Ramos (cell line): ENCODE data around the gene RAPGEF2.

ENCODE experiments used
- in situ Hi-C: fragments of 300-500 bp; cut with MboI; formaldehyde crosslinking; loops from one replicate; pipeline ENCODE4 v1.14.3; 2022; ENCODE audit warnings: low sequenced_read_pairs; ENCODE audit not compliant: unreplicated experiment

Gene RAPGEF2

GRCh38 chr4:159382856-159383561 is 280.1 kb downstream of the RAPGEF2 start:
- in situ Hi-C loops = no loop called here

DNA sequence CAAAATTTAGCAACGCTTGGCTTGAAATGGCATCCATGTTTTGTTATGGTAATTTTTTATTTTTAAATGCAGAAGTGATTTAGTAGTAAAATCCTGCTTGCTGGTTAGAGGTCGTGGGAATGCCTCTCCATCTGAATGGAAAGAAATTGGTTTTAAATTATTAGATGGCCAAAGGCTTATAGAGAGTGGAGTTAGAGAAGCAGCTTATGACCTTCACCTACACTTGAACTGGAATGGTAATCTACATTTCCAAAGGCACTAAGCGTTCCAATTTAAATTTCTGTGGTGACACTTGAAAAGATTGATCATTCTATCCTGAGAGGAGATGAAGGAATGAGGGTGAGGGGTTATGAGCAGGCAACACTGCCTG is 280.7 kb downstream of the RAPGEF2 start:
- in situ Hi-C loops = no loop called here

DNA sequence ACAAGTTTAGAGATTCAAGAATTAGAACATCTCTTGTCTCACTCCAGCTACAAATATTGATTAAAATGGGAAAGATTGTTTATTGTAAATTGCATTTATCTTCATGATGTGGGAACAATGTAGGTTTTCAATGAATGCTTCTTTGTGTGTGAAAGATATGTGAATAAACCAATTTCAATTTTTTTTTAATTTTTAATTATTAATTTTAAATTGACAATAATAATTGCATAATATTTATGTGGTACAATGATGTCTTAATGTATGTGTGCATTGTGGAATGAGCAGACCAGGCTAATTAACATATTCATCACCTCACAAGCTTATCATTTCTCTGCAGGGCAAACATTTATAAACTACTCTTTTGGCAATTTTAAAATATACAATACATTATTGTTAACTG is 281.1 kb downstream of the RAPGEF2 start:
- in situ Hi-C loops = no loop called here

GRCh38 chr4:159384632-159385031 is 281.8 kb downstream of the RAPGEF2 start:
- in situ Hi-C loops = no loop called here

- in situ Hi-C loops = no loop called here
Measured at GRCh38 chr4:159386620-159387019, 283.7 kb downstream of the RAPGEF2 start.

GRCh38 chr4:159389756-159390155 is 286.9 kb downstream of the RAPGEF2 start:
- in situ Hi-C loops = no loop called here

DNA sequence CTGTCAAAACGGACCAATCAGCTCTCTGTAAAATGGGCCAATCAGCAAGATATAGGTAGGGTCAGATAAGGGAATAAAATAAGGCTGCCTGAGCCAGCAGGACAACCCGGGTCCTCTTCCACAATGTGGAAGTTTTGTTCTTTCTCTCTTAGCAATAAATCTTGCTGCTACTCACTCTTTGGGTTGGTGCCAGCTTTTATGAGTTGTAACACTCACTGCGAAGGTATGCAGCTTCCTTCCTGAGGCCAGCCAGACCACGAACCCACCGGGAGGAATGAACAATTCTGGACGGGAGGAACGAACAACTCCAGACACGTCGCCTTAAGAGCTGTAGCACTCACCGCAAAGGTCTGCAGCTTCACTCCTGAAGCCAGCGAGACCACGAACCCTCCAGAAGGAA is 287.8 kb downstream of the RAPGEF2 start:
- in situ Hi-C loops = no loop called here

- in situ Hi-C loops = no loop called here
Measured at GRCh38 chr4:159395693-159396092, 292.8 kb downstream of the RAPGEF2 start.

DNA sequence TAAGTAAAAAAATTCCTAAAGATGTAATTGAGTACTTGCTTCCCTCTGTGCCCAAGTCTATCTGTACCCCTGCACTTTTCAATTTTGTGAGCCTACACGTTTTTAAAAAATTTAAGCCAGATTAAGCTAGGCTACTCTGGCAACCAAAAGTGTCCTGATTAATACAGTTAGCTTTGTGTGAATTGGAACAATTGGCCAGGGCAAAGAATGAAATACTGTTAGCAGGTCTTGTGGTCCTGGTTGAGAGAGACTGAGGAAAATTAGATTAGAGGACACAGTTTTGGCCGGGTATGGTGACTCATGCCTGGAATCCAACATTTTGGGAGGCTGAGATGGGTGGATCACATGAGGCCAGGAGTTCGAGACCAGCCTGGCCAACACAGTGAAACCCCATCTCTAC is 293.3 kb downstream of the RAPGEF2 start:
- in situ Hi-C loops = no loop called here

- in situ Hi-C loops = no loop called here
Measured at GRCh38 chr4:159398236-159398638, 295.4 kb downstream of the RAPGEF2 start.

- in situ Hi-C loops = no loop called here
Measured at GRCh38 chr4:159400558-159401225, 297.8 kb downstream of the RAPGEF2 start.

GRCh38 chr4:159401226-159401712 is 298.4 kb downstream of the RAPGEF2 start:
- in situ Hi-C loops = no loop called here

GRCh38 chr4:159401791-159402380 is 299.0 kb downstream of the RAPGEF2 start:
- in situ Hi-C loops = no loop called here
